IMR-90 (cell line): ENCODE data around the gene MPV17L. TPM values are rescaled to one million over a fixed set of nuclear protein-coding genes. Genes with fewer than 3 reads are reported as not detected.

Source experiments
- ATAC-seq: fragments of 200-7000 bp; cut with Tn5 transposase; 2 replicates; pipeline ENCODE4 v1.9.1; 2020; ENCODE audit warnings: low read depth, mild to moderate bottlenecking, moderate library complexity
- BruUV-seq: library from RNA; stranded (reverse); fragments of 400-500 nt; replicated peaks from 2 replicates; lab custom pipeline; 2021; lab: Mats Ljungman, UMichigan
- CTCF ChIA-PET: fragments of 300-600 bp; formaldehyde crosslinking; extraction: SDS; loops from one replicate; lab custom pipeline; 2021; ENCODE audit warnings: antibody characterized with exemption; lab: Yijun Ruan, JAX
- POLR2A ChIA-PET: fragments of 300-600 bp; sonication (Branson Sonifier 250); formaldehyde crosslinking; loops from one replicate; lab custom pipeline; 2022; ENCODE audit warnings: antibody characterized with exemption; ENCODE audit not compliant: unreplicated experiment; lab: Charles Lee
- DNase-seq: peaks from one replicate; pipeline ENCODE4 v3.0.0; 2013
- H2AFZ ChIP-seq: replicated peaks from 2 replicates; pipeline ENCODE3; 2013; ENCODE audit warnings: low read length, mild to moderate bottlenecking; ENCODE audit not compliant: poor library complexity
- H2AK5ac ChIP-seq: 2 replicates; pipeline ENCODE4 v1.6.1; 2013; ENCODE audit warnings: low read depth, low read length, inconsistent platforms
- H2AK9ac ChIP-seq: replicated peaks from 2 replicates; pipeline ENCODE3; 2013; ENCODE audit warnings: mild to moderate bottlenecking, low read depth, low read length, moderate library complexity; ENCODE audit not compliant: poor library complexity
- H2BK120ac ChIP-seq: 2 replicates; pipeline ENCODE4 v1.6.1; 2013; ENCODE audit warnings: low read depth, low read length, inconsistent platforms
- H2BK15ac ChIP-seq: 3 replicates; pipeline ENCODE4 v1.6.1; 2013; ENCODE audit warnings: low read depth, low read length, inconsistent platforms
- H2BK20ac ChIP-seq: 2 replicates; pipeline ENCODE4 v1.6.1; 2013; ENCODE audit warnings: low read depth, mild to moderate bottlenecking, inconsistent platforms, low read length, moderate library complexity
- H2BK5ac ChIP-seq: 2 replicates; pipeline ENCODE4 v1.6.1; 2013; ENCODE audit warnings: mild to moderate bottlenecking, low read depth, low read length, inconsistent platforms; ENCODE audit not compliant: poor library complexity, severe bottlenecking
- H3K14ac ChIP-seq: replicated peaks from 2 replicates; pipeline ENCODE4 v1.6.1; 2013; ENCODE audit warnings: low read depth, low read length, inconsistent platforms
- H3K18ac ChIP-seq: 2 replicates; pipeline ENCODE4 v1.6.1; 2013; ENCODE audit warnings: low read depth, low read length, control low read depth
- H3K23ac ChIP-seq: 2 replicates; pipeline ENCODE4 v1.6.1; 2013; ENCODE audit warnings: low read depth, low read length, inconsistent platforms
- H3K27ac ChIP-seq: 2 replicates; pipeline ENCODE4 v1.5.1; 2013; ENCODE audit warnings: mild to moderate bottlenecking, control low read depth, low read length; ENCODE audit not compliant: insufficient read depth
- H3K27me3 ChIP-seq: 2 replicates; pipeline ENCODE4 v1.6.1; 2013; ENCODE audit warnings: low read length; ENCODE audit not compliant: control insufficient read depth, insufficient read depth
- H3K36me3 ChIP-seq: 2 replicates; pipeline ENCODE4 v1.6.1; 2013; ENCODE audit warnings: low read length, mixed read lengths; ENCODE audit not compliant: control insufficient read depth, insufficient read depth
- H3K4ac ChIP-seq: 2 replicates; pipeline ENCODE4 v1.6.1; 2013; ENCODE audit warnings: low read depth, low read length, inconsistent platforms
- H3K4me1 ChIP-seq: 2 replicates; pipeline ENCODE4 v1.6.1; 2013; ENCODE audit warnings: low read length, mixed read lengths; ENCODE audit not compliant: control insufficient read depth, insufficient read depth
- H3K4me2 ChIP-seq: 2 replicates; pipeline ENCODE4 v1.6.1; 2013; ENCODE audit warnings: low read depth, mild to moderate bottlenecking, control low read depth, low read length, moderate library complexity
- H3K4me3 ChIP-seq: 2 replicates; pipeline ENCODE4 v1.5.1; 2013; ENCODE audit warnings: low read depth, mild to moderate bottlenecking, control low read depth, low read length, moderate library complexity; ENCODE audit not compliant: insufficient read depth
- H3K56ac ChIP-seq: 2 replicates; pipeline ENCODE4 v1.6.1; 2013; ENCODE audit warnings: low read length, inconsistent platforms; ENCODE audit not compliant: insufficient read depth; ENCODE audit errors: extremely low read depth
- H3K79me1 ChIP-seq, 2 experiments: 2 replicates each; pipeline ENCODE4 v1.6.1; 2013; ENCODE audit warnings: low read length in 2 of 2, inconsistent platforms in 1 of 2, low read depth in 1 of 2
- H3K9ac ChIP-seq: 2 replicates; pipeline ENCODE4 v1.6.1; 2013; ENCODE audit warnings: low read depth, low read length, control low read depth
- H3K9me1 ChIP-seq: 2 replicates; pipeline ENCODE4 v1.6.1; 2013; ENCODE audit warnings: low read length, inconsistent platforms; ENCODE audit not compliant: insufficient read depth
- H3K9me3 ChIP-seq: 2 replicates; pipeline ENCODE4 v1.6.1; 2013; ENCODE audit warnings: low read length; ENCODE audit not compliant: control insufficient read depth, insufficient read depth
- H4K20me1 ChIP-seq: 2 replicates; pipeline ENCODE4 v1.6.1; 2013; ENCODE audit warnings: low read length, inconsistent platforms; ENCODE audit not compliant: insufficient read depth
- H4K5ac ChIP-seq: 2 replicates; pipeline ENCODE4 v1.6.1; 2013; ENCODE audit warnings: mild to moderate bottlenecking, low read depth, low read length, control low read depth
- H4K8ac ChIP-seq, 2 experiments: 2 replicates each; pipeline ENCODE4 v1.6.1; 2013; ENCODE audit warnings: low read depth in 2 of 2, low read length in 2 of 2, control low read depth in 1 of 2, inconsistent platforms in 1 of 2
- H4K91ac ChIP-seq: 2 replicates; pipeline ENCODE4 v1.6.1; 2013; ENCODE audit warnings: low read depth, low read length, inconsistent platforms; ENCODE audit not compliant: insufficient read depth
- BHLHE40 ChIP-seq: fragments of 150-350 bp; IDR thresholded peaks from 2 replicates; pipeline ENCODE4 v1.6.1; 2016; ENCODE audit warnings: mild to moderate bottlenecking, low read depth, low read length
- CEBPB ChIP-seq: IDR thresholded peaks from 2 replicates; pipeline ENCODE4 v1.6.1; 2012; ENCODE audit warnings: low read depth, low read length, improper control_type of control experiment
- CHD1 ChIP-seq: IDR thresholded peaks from 2 replicates; pipeline ENCODE4 v1.6.1; 2012; ENCODE audit warnings: low read depth, low read length, improper control_type of control experiment
- FOS ChIP-seq: fragments of 150-350 bp; IDR thresholded peaks from 2 replicates; pipeline ENCODE4 v1.6.1; 2016; ENCODE audit warnings: low read depth, low read length
- MAFK ChIP-seq: IDR thresholded peaks from 2 replicates; pipeline ENCODE4 v1.6.1; 2012; ENCODE audit warnings: low read depth, low read length, improper control_type of control experiment
- MAZ ChIP-seq: IDR thresholded peaks from 2 replicates; pipeline ENCODE4 v1.6.1; 2012; ENCODE audit warnings: low read depth, mild to moderate bottlenecking, low read length, improper control_type of control experiment, moderate library complexity, borderline replicate concordance
- MXI1 ChIP-seq: IDR thresholded peaks from 2 replicates; pipeline ENCODE4 v1.6.1; 2012; ENCODE audit warnings: low read depth, mild to moderate bottlenecking, low read length, moderate library complexity, borderline replicate concordance
- NFE2L2 ChIP-seq: fragments of 150-350 bp; IDR thresholded peaks from 2 replicates; pipeline ENCODE4 v1.6.1; 2016; ENCODE audit warnings: low read depth, mild to moderate bottlenecking, low read length
- POLR2A ChIP-seq: IDR thresholded peaks from 2 replicates; pipeline ENCODE4 v1.6.1; 2012; ENCODE audit warnings: mild to moderate bottlenecking, low read depth, low read length
- RAD21 ChIP-seq: IDR thresholded peaks from 2 replicates; pipeline ENCODE4 v1.6.1; 2012; ENCODE audit warnings: low read length, improper control_type of control experiment
- RCOR1 ChIP-seq: IDR thresholded peaks from 2 replicates; pipeline ENCODE4 v1.6.1; 2012; ENCODE audit warnings: mild to moderate bottlenecking, low read length, improper control_type of control experiment; ENCODE audit not compliant: insufficient replicate concordance
- RFX5 ChIP-seq: IDR thresholded peaks from 2 replicates; pipeline ENCODE4 v1.8.0; 2012; ENCODE audit warnings: low read depth, mild to moderate bottlenecking, low read length, moderate library complexity
- SMC3 ChIP-seq: fragments of 150-350 bp; IDR thresholded peaks from 2 replicates; pipeline ENCODE4 v1.6.1; 2016; ENCODE audit warnings: low read depth, mild to moderate bottlenecking, antibody characterized with exemption, low read length, moderate library complexity
- WGBS, 2 experiments: methylation state at CpG; one replicate each; pipeline versions ENCODE4 v1.1.5 to v1.1.7; 2013; ENCODE audit warnings: missing lambda C conversion rate in 2 of 2; ENCODE audit not compliant: insufficient read length in 1 of 2; ENCODE audit errors: extremely low coverage in 2 of 2; 5-methylcytosine and 5-hydroxymethylcytosine counted together
- dilution Hi-C: fragments of 300-500 bp; cut with HindIII; formaldehyde crosslinking; loops from one replicate; pipeline ENCODE4 v1.14.3; 2018; ENCODE audit warnings: low sequenced_read_pairs; ENCODE audit not compliant: unreplicated experiment
- in situ Hi-C: fragments of 300-500 bp; cut with MboI; formaldehyde crosslinking; loops from 3 replicates; pipeline ENCODE4 v1.14.3; 2019; ENCODE audit warnings: low sequenced_read_pairs, inconsistent platforms, mixed read lengths
- intact Hi-C: fragments of 100-400 bp; cut with micrococcal nuclease; formaldehyde crosslinking; loops from 2 replicates; pipeline ENCODE4 v1.10.0; 2022
- polyA plus RNA-seq, 3 experiments: library from polyadenylated mRNA; depleted of rRNA; stranded (reverse); fragments of >200 nt; gene quantifications; 2 replicates each; pipeline ENCODE4 v1.2.3, GENCODE V29; 2012; ENCODE audit warnings: low replicate concordance in 1 of 3
- total RNA-seq: library from RNA; depleted of rRNA; stranded (reverse); fragments of >200 nt; gene quantifications from 2 replicates; pipeline ENCODE4 v1.2.3, GENCODE V29; 2012
- TF ChIP-seq, protein P1 (sequence below): fragments of 150-350 bp; IDR thresholded peaks from 2 replicates; pipeline ENCODE4 v1.6.1; 2017; ENCODE audit warnings: mild to moderate bottlenecking, antibody characterized with exemption, low read length, low read depth
- TF ChIP-seq, protein P2 (sequence below): fragments of 150-350 bp; IDR thresholded peaks from 2 replicates; pipeline ENCODE4 v1.6.1; 2016; ENCODE audit warnings: low read depth, mild to moderate bottlenecking, low read length, moderate library complexity, borderline replicate concordance
- TF ChIP-seq, protein P3 (sequence below): conservative IDR thresholded peaks from 2 replicates; pipeline ENCODE4 v1.5.1; 2012; ENCODE audit warnings: mild to moderate bottlenecking, low read depth, low read length, improper control_type of control experiment

MPV17L gene
- total and polyA plus RNA-seq, 2 of the 4 experiments (the other 2 are of a cell fraction) = 0.03 TPM; not detected in 1

DNA sequence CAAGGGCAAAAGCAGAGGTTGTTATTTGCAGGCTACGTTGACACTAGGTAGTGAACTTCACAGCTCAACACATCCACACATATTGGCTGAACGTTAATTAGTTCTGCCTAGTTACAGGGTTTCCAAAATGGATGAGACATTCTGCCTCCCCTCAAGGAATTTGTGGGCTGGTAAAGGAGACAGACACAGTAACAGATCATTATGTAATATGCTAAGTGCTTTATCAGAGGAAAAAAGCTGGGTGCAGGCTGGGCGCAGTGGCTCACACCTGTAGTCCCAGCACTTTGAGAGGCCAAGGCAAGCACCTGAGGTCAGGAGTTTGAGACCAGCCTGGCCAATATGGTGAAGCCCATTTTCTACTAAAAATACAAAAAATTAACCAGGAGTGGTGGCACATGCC lies 65.0 kb downstream of the MPV17L start:
- TF ChIP-seq MAFK (no peak), MXI1 (no peak), BHLHE40 (no peak), MAZ (no peak), RAD21 (no peak), RFX5 (no peak), FOS (no peak), NFE2L2 (no peak), POLR2A (no peak), RCOR1 (no peak), CEBPB (no peak), SMC3 (no peak), CHD1 (no peak)
- TF ChIP-seq, protein P1, sequence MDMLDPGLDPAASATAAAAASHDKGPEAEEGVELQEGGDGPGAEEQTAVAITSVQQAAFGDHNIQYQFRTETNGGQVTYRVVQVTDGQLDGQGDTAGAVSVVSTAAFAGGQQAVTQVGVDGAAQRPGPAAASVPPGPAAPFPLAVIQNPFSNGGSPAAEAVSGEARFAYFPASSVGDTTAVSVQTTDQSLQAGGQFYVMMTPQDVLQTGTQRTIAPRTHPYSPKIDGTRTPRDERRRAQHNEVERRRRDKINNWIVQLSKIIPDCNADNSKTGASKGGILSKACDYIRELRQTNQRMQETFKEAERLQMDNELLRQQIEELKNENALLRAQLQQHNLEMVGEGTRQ = no peak
- TF ChIP-seq, protein P2, sequence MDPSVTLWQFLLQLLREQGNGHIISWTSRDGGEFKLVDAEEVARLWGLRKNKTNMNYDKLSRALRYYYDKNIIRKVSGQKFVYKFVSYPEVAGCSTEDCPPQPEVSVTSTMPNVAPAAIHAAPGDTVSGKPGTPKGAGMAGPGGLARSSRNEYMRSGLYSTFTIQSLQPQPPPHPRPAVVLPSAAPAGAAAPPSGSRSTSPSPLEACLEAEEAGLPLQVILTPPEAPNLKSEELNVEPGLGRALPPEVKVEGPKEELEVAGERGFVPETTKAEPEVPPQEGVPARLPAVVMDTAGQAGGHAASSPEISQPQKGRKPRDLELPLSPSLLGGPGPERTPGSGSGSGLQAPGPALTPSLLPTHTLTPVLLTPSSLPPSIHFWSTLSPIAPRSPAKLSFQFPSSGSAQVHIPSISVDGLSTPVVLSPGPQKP = no peak
- TF ChIP-seq, protein P3, sequence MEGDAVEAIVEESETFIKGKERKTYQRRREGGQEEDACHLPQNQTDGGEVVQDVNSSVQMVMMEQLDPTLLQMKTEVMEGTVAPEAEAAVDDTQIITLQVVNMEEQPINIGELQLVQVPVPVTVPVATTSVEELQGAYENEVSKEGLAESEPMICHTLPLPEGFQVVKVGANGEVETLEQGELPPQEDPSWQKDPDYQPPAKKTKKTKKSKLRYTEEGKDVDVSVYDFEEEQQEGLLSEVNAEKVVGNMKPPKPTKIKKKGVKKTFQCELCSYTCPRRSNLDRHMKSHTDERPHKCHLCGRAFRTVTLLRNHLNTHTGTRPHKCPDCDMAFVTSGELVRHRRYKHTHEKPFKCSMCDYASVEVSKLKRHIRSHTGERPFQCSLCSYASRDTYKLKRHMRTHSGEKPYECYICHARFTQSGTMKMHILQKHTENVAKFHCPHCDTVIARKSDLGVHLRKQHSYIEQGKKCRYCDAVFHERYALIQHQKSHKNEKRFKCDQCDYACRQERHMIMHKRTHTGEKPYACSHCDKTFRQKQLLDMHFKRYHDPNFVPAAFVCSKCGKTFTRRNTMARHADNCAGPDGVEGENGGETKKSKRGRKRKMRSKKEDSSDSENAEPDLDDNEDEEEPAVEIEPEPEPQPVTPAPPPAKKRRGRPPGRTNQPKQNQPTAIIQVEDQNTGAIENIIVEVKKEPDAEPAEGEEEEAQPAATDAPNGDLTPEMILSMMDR = no peak
- no peak overlapping the region for H3K23ac ChIP-seq
- POLR2A ChIA-PET = no interaction called here
- H4K20me1 ChIP-seq = peaks cover 19% of the 10 kb centered on the region
- no peak overlapping the region for H4K8ac ChIP-seq
- no peak overlapping the region for H2BK15ac ChIP-seq
- no peak overlapping the region for H4K91ac ChIP-seq
- BruUV-seq = no TSS peak
- intact Hi-C loops (no loop called here), in situ Hi-C loops (no loop called here), dilution Hi-C loops (no loop called here)
- no peak overlapping the region for H2AFZ ChIP-seq
- H3K4me2 ChIP-seq = no peak overlapping the region
- no CpG with 5 or more reads among the region's 3 CpGs for WGBS, 2 experiments
- no peak overlapping the region for H3K4ac ChIP-seq
- H2AK5ac ChIP-seq = no peak overlapping the region
- peaks cover 28 to 42% of the 10 kb centered on the region in 2 experiments for H3K79me1 ChIP-seq
- CTCF ChIA-PET = no interaction called here
- H3K56ac ChIP-seq = no peak overlapping the region
- no peak overlapping the region for H2BK120ac ChIP-seq
- H3K9ac ChIP-seq = no peak overlapping the region
- H4K5ac ChIP-seq = no peak overlapping the region
- no peaks in the 10 kb centered on the region for H3K36me3 ChIP-seq
- DNase-seq (no peak), ATAC-seq (no peak)
- H3K9me1 ChIP-seq = peaks cover 13% of the 10 kb centered on the region
- no peak overlapping the region for H3K14ac ChIP-seq
- no peak overlapping the region for H2BK20ac ChIP-seq
- no peak overlapping the region for H3K27ac ChIP-seq
- no peak overlapping the region for H3K18ac ChIP-seq
- no peaks in the 10 kb centered on the region; the same call in 1 of the 2 replicates for H3K4me1 ChIP-seq
- H3K27me3 ChIP-seq = no peaks in the 10 kb centered on the region
- H2BK5ac ChIP-seq = no peak overlapping the region
- no peak overlapping the region for H3K4me3 ChIP-seq
- no peaks in the 10 kb centered on the region for H3K9me3 ChIP-seq
- H2AK9ac ChIP-seq = no peak overlapping the region
